Cardiac fibroblast (primary cell): ENCODE results near the gene DOCK8.

ENCODE experiments used
- DNase-seq, 2 donors: peaks; one replicate each; pipeline versions ENCODE4 v3.0.0 to v3.0.0-alpha.2; 2010; ENCODE audit warnings: low read depth in 2 of 2
- H3K4me3 ChIP-seq, 2 donors: replicated peaks in 1 of 2; 1 replicate in 1 of 2; 2 replicates in 1 of 2; pipeline ENCODE4 v1.5.1; 2011; ENCODE audit warnings: low read depth in 2 of 2, low read length in 2 of 2, mild to moderate bottlenecking in 2 of 2, moderate library complexity in 1 of 2
- TF ChIP-seq, protein P1 (sequence below): IDR thresholded peaks from one replicate; pipeline ENCODE4 v1.5.1; 2011; ENCODE audit warnings: low read depth, mild to moderate bottlenecking, low read length, inconsistent platforms

The DOCK8 gene

GRCh38 chr9:347667-348292, 133.1 kb downstream of the DOCK8 start:
- H3K4me3 ChIP-seq: no peak overlapping the region
- peak; percentile 59 to 68 for DNase-seq
- TF ChIP-seq, protein P1, sequence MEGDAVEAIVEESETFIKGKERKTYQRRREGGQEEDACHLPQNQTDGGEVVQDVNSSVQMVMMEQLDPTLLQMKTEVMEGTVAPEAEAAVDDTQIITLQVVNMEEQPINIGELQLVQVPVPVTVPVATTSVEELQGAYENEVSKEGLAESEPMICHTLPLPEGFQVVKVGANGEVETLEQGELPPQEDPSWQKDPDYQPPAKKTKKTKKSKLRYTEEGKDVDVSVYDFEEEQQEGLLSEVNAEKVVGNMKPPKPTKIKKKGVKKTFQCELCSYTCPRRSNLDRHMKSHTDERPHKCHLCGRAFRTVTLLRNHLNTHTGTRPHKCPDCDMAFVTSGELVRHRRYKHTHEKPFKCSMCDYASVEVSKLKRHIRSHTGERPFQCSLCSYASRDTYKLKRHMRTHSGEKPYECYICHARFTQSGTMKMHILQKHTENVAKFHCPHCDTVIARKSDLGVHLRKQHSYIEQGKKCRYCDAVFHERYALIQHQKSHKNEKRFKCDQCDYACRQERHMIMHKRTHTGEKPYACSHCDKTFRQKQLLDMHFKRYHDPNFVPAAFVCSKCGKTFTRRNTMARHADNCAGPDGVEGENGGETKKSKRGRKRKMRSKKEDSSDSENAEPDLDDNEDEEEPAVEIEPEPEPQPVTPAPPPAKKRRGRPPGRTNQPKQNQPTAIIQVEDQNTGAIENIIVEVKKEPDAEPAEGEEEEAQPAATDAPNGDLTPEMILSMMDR: peak; percentile 59

GRCh38 chr9:350384-350783, 135.7 kb downstream of the DOCK8 start:
- no peak for DNase-seq
- TF ChIP-seq, protein P1: no peak
- no peak overlapping the region for H3K4me3 ChIP-seq

GRCh38 chr9:351916-352315, 137.3 kb downstream of the DOCK8 start:
- no peak overlapping the region for H3K4me3 ChIP-seq
- no peak for DNase-seq
- TF ChIP-seq, protein P1: no peak

DNA sequence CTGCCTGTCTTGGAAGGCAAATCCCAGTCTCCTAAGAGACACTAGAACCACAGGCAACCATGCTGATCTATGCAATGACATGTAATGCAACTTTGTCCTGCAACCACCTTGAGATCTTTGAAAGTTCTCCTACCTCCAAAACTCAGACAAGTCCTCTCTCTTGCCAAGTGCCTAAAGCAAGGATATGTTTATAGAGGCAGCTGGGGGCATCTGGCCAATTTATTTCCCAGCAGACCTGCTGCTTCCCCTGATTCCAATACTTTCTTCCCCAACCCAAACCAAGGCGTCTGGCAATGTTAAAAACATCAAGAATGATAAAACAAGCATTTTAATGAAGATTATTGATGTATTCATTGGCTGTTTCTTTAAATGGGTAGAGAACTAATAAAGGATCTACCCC, 138.4 kb downstream of the DOCK8 start:
- no peak overlapping the region for H3K4me3 ChIP-seq
- peak in 1 of 2 donors; percentile 3 for DNase-seq
- TF ChIP-seq, protein P1: no peak

GRCh38 chr9:354453-354852, 139.8 kb downstream of the DOCK8 start:
- TF ChIP-seq, protein P1: no peak
- no peak overlapping the region for H3K4me3 ChIP-seq
- DNase-seq: no peak

DNA sequence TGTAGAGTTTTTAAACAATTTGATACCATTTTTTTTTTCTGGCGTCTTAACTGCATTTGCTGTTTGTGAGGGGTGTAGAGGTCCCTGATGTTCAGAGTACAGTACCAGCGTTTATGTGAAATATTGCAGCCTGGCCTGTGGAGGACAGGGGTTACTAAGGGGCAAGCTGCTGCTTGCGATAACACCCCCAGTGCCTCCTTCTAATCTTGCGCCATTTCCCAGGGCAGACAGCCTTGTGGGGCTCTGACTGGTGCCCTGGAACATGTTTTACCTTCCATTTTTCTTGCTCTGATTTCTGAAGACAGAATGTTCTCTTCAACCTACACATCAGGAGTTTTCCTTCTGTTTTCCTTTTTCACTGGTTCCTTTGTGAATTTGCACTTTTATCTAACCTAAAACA, 142.9 kb downstream of the DOCK8 start:
- DNase-seq: no peak
- no peak overlapping the region for H3K4me3 ChIP-seq
- TF ChIP-seq, protein P1: no peak

- no peak overlapping the region for H3K4me3 ChIP-seq
- no peak for DNase-seq
- TF ChIP-seq, protein P1: no peak
Observed at GRCh38 chr9:362561-363273, 148.1 kb downstream of the DOCK8 start.
